SK-N-SH treated with all-trans-retinoic acid at 6 μM for 48 hours (cell line): ENCODE results near the gene PAPOLA.

ENCODE experiments used
- ATAC-seq: fragments of 200-7000 bp; cut with Tn5 transposase; 3 replicates; pipeline ENCODE4 v1.9.1; 2020; ENCODE audit warnings: mild to moderate bottlenecking, moderate library complexity
- CSDC2 ChIP-seq: fragments of 250-450 bp; sonication (Bioruptor Pico); IDR thresholded peaks from 2 replicates; pipeline ENCODE4 v1.5.0; 2020; ENCODE audit warnings: mild to moderate bottlenecking, moderate library complexity
- ESRRG ChIP-seq: fragments of 250-450 bp; sonication (Bioruptor Pico); IDR thresholded peaks from 2 replicates; pipeline ENCODE4 v1.6.1; 2021; ENCODE audit warnings: mild to moderate bottlenecking
- GLIS3 ChIP-seq: fragments of 250-450 bp; sonication (Bioruptor Pico); IDR thresholded peaks from 2 replicates; pipeline ENCODE4 v1.5.0; 2020; ENCODE audit warnings: mild to moderate bottlenecking, moderate library complexity
- ISL1 ChIP-seq: fragments of 250-450 bp; sonication (Bioruptor Pico); IDR thresholded peaks from 2 replicates; pipeline ENCODE4 v2.1.2; 2022; ENCODE audit warnings: mild to moderate bottlenecking, moderate library complexity
- OSR1 ChIP-seq: fragments of 250-450 bp; sonication (Bioruptor Pico); IDR thresholded peaks from 2 replicates; pipeline ENCODE4 v1.8.0; 2022; ENCODE audit warnings: moderate library complexity, mild to moderate bottlenecking, inconsistent platforms
- PPARA ChIP-seq: fragments of 250-450 bp; sonication (Bioruptor Pico); IDR thresholded peaks from 2 replicates; pipeline ENCODE4 v1.5.0; 2020; ENCODE audit warnings: mild to moderate bottlenecking, borderline replicate concordance
- RARB ChIP-seq: fragments of 250-450 bp; sonication (Bioruptor Pico); IDR thresholded peaks from 2 replicates; pipeline ENCODE4 v1.8.0; 2021; ENCODE audit warnings: mild to moderate bottlenecking, moderate library complexity
- TCF4 ChIP-seq: fragments of 250-450 bp; sonication (Bioruptor Pico); IDR thresholded peaks from 2 replicates; pipeline ENCODE4 v1.8.0; 2021; ENCODE audit warnings: mild to moderate bottlenecking, moderate library complexity, borderline replicate concordance
- TOX ChIP-seq: fragments of 250-450 bp; sonication (Bioruptor Pico); IDR thresholded peaks from 2 replicates; pipeline ENCODE4 v1.8.0; 2021; ENCODE audit warnings: mild to moderate bottlenecking, moderate library complexity, borderline replicate concordance
- ZC3H10 ChIP-seq: fragments of 250-450 bp; sonication (Bioruptor Pico); IDR thresholded peaks from 2 replicates; pipeline ENCODE4 v1.5.1; 2021; ENCODE audit warnings: mild to moderate bottlenecking, moderate library complexity
- ZFP3 ChIP-seq: fragments of 250-450 bp; sonication (Bioruptor Pico); IDR thresholded peaks from 2 replicates; pipeline ENCODE4 v1.5.0; 2020; ENCODE audit warnings: mild to moderate bottlenecking, moderate library complexity
- ZFP30 ChIP-seq: fragments of 450-650 bp; formaldehyde crosslinking; IDR thresholded peaks from 2 replicates; pipeline ENCODE4 v1.5.0; 2022; ENCODE audit warnings: mild to moderate bottlenecking, moderate library complexity
- ZNF565 ChIP-seq: fragments of 450-650 bp; formaldehyde crosslinking; conservative IDR thresholded peaks from 2 replicates; pipeline ENCODE4 v1.5.0; 2020; ENCODE audit warnings: low read depth, mild to moderate bottlenecking, moderate library complexity
- ZNF70 ChIP-seq: fragments of 450-650 bp; formaldehyde crosslinking; IDR thresholded peaks from 2 replicates; pipeline ENCODE4 v1.5.0; 2020; ENCODE audit warnings: mild to moderate bottlenecking, moderate library complexity
- ZNF8 ChIP-seq: fragments of 450-650 bp; formaldehyde crosslinking; IDR thresholded peaks from 2 replicates; pipeline ENCODE4 v1.5.0; 2020; ENCODE audit warnings: mild to moderate bottlenecking, moderate library complexity
- TF ChIP-seq, protein P1 (sequence below): fragments of 250-450 bp; sonication (Bioruptor Pico); IDR thresholded peaks from 2 replicates; pipeline ENCODE4 v1.5.1; 2020; ENCODE audit warnings: low read depth, mild to moderate bottlenecking, moderate library complexity
- TF ChIP-seq, protein P2 (sequence below): fragments of 250-450 bp; sonication (Bioruptor Pico); IDR thresholded peaks from 2 replicates; pipeline ENCODE4 v1.8.0; 2020; ENCODE audit warnings: mild to moderate bottlenecking, moderate library complexity, borderline replicate concordance
- TF ChIP-seq, protein P3 (sequence below): fragments of 250-450 bp; sonication (Bioruptor Pico); IDR thresholded peaks from 2 replicates; pipeline ENCODE4 v1.5.0; 2020; ENCODE audit warnings: mild to moderate bottlenecking, moderate library complexity
- TF ChIP-seq, protein P4 (sequence below): fragments of 250-450 bp; sonication (Bioruptor Pico); IDR thresholded peaks from 2 replicates; pipeline ENCODE4 v1.5.1; 2021; ENCODE audit warnings: mild to moderate bottlenecking, moderate library complexity
- TF ChIP-seq, protein P5 (sequence below): fragments of 250-450 bp; sonication (Bioruptor Pico); IDR thresholded peaks from 2 replicates; pipeline ENCODE4 v1.8.0; 2021; ENCODE audit warnings: low read depth, mild to moderate bottlenecking, moderate library complexity, borderline replicate concordance

PAPOLA gene

DNA sequence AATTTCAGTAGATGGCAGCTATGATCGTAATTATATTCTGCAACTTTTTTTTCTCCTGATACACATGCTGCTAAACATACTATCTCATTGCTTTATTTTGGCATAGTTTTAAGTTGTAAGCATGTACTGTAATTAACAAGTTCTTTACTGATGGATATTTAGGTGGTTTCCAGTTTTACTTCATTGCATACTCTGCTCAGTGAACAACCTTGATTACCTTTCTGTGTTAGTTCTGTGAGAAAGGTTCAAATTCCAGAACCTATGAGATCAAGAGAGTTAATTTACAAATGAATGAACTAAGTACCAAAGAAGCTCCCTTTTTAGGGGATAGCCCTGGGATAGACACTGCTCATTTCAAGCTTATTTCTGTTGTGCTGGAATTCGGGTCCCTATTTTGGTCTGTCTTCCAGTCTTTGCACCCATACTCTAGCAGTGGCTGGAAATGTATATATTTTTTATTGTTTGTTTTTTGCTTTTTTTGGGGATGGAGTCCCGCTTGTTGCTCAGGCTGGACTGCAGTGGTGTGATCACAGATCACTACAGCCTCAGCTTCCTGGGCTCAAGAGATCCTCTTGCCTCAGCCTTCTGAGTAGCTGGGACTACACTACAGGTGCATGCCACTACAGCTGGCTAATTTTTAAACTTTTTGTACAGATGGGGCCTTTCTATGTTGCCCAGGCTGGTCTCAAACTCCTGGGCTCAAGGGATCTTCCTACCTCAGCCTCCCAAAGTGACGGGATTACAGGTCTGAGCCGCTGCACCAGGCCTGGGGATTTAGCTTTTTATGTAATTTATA, 10.6 kb downstream of the PAPOLA start:
- TF ChIP-seq ZNF70 (CRISPR knock-in tag) (no peak), ZNF565 (CRISPR knock-in tag) (no peak), OSR1 (no peak), ZFP30 (CRISPR knock-in tag) (no peak), CSDC2 (CRISPR knock-in tag) (no peak), ZNF8 (CRISPR knock-in tag) (no peak), TCF4 (CRISPR knock-in tag) (no peak), PPARA (CRISPR knock-in tag) (no peak), ZFP3 (CRISPR knock-in tag) (no peak), ESRRG (no peak), ISL1 (CRISPR knock-in tag) (no peak)
- TF ChIP-seq, protein P1, sequence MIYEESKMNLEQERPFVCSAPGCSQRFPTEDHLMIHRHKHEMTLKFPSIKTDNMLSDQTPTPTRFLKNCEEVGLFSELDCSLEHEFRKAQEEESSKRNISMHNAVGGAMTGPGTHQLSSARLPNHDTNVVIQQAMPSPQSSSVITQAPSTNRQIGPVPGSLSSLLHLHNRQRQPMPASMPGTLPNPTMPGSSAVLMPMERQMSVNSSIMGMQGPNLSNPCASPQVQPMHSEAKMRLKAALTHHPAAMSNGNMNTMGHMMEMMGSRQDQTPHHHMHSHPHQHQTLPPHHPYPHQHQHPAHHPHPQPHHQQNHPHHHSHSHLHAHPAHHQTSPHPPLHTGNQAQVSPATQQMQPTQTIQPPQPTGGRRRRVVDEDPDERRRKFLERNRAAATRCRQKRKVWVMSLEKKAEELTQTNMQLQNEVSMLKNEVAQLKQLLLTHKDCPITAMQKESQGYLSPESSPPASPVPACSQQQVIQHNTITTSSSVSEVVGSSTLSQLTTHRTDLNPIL (CRISPR knock-in tag): no peak
- TF ChIP-seq, protein P2, sequence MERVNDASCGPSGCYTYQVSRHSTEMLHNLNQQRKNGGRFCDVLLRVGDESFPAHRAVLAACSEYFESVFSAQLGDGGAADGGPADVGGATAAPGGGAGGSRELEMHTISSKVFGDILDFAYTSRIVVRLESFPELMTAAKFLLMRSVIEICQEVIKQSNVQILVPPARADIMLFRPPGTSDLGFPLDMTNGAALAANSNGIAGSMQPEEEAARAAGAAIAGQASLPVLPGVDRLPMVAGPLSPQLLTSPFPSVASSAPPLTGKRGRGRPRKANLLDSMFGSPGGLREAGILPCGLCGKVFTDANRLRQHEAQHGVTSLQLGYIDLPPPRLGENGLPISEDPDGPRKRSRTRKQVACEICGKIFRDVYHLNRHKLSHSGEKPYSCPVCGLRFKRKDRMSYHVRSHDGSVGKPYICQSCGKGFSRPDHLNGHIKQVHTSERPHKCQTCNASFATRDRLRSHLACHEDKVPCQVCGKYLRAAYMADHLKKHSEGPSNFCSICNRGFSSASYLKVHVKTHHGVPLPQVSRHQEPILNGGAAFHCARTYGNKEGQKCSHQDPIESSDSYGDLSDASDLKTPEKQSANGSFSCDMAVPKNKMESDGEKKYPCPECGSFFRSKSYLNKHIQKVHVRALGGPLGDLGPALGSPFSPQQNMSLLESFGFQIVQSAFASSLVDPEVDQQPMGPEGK (CRISPR knock-in tag): no peak
- TF ChIP-seq, protein P3, sequence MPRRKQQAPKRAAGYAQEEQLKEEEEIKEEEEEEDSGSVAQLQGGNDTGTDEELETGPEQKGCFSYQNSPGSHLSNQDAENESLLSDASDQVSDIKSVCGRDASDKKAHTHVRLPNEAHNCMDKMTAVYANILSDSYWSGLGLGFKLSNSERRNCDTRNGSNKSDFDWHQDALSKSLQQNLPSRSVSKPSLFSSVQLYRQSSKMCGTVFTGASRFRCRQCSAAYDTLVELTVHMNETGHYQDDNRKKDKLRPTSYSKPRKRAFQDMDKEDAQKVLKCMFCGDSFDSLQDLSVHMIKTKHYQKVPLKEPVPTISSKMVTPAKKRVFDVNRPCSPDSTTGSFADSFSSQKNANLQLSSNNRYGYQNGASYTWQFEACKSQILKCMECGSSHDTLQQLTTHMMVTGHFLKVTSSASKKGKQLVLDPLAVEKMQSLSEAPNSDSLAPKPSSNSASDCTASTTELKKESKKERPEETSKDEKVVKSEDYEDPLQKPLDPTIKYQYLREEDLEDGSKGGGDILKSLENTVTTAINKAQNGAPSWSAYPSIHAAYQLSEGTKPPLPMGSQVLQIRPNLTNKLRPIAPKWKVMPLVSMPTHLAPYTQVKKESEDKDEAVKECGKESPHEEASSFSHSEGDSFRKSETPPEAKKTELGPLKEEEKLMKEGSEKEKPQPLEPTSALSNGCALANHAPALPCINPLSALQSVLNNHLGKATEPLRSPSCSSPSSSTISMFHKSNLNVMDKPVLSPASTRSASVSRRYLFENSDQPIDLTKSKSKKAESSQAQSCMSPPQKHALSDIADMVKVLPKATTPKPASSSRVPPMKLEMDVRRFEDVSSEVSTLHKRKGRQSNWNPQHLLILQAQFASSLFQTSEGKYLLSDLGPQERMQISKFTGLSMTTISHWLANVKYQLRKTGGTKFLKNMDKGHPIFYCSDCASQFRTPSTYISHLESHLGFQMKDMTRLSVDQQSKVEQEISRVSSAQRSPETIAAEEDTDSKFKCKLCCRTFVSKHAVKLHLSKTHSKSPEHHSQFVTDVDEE (CRISPR knock-in tag): no peak
- TF ChIP-seq, protein P4, sequence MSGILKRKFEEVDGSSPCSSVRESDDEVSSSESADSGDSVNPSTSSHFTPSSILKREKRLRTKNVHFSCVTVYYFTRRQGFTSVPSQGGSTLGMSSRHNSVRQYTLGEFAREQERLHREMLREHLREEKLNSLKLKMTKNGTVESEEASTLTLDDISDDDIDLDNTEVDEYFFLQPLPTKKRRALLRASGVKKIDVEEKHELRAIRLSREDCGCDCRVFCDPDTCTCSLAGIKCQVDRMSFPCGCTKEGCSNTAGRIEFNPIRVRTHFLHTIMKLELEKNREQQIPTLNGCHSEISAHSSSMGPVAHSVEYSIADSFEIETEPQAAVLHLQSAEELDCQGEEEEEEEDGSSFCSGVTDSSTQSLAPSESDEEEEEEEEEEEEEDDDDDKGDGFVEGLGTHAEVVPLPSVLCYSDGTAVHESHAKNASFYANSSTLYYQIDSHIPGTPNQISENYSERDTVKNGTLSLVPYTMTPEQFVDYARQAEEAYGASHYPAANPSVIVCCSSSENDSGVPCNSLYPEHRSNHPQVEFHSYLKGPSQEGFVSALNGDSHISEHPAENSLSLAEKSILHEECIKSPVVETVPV (CRISPR knock-in tag): no peak
- ATAC-seq: no peak

DNA sequence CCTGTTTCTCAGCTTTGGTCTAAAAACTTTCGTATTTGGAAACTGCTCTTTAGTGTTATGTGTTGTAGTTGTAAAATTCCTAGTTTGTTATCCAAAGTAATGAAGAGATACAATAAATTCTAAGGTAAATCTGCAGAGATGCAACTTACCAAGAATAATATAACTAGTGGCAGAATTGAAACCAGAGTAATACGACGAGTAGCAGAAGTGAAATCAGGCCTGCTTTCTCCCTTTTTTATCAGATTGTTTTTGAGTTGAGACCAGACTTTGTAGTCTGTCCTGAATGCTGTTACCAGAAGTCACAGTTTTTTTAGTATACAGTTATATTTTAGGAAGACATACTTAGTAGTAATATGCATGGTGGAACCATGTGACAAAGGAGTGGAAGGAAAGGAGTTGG, 12.5 kb downstream of the PAPOLA start:
- no peak for ATAC-seq
- TF ChIP-seq, protein P4 (CRISPR knock-in tag): no peak
- TF ChIP-seq ESRRG (no peak), ZC3H10 (CRISPR knock-in tag) (no peak), ZNF8 (CRISPR knock-in tag) (no peak), TOX (CRISPR knock-in tag) (no peak), RARB (CRISPR knock-in tag) (no peak), ISL1 (CRISPR knock-in tag) (no peak), ZFP3 (CRISPR knock-in tag) (no peak), PPARA (CRISPR knock-in tag) (no peak), OSR1 (no peak), GLIS3 (CRISPR knock-in tag) (no peak)
- TF ChIP-seq, protein P1 (CRISPR knock-in tag): no peak
- TF ChIP-seq, protein P3 (CRISPR knock-in tag): no peak
- TF ChIP-seq, protein P2 (CRISPR knock-in tag): no peak
- TF ChIP-seq, protein P5, sequence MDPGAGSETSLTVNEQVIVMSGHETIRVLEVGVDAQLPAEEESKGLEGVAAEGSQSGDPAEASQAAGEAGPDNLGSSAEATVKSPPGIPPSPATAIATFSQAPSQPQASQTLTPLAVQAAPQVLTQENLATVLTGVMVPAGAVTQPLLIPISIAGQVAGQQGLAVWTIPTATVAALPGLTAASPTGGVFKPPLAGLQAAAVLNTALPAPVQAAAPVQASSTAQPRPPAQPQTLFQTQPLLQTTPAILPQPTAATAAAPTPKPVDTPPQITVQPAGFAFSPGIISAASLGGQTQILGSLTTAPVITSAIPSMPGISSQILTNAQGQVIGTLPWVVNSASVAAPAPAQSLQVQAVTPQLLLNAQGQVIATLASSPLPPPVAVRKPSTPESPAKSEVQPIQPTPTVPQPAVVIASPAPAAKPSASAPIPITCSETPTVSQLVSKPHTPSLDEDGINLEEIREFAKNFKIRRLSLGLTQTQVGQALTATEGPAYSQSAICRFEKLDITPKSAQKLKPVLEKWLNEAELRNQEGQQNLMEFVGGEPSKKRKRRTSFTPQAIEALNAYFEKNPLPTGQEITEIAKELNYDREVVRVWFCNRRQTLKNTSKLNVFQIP: no peak
